Measurements from ENCODE around the gene C19orf12. TPM values are rescaled to one million over a fixed set of nuclear protein-coding genes. Genes with fewer than 3 reads are reported as not detected.
A peak's percentile ranks its signal among the peaks of the same experiment; 100 is the strongest.

C19orf12 gene
- total and polyA plus RNA-seq, 2 of the 13 experiments (the other 11 are each of a cell fraction or from before 2014, with no cell fraction given): 17.7 to 34.4 TPM

DNA sequence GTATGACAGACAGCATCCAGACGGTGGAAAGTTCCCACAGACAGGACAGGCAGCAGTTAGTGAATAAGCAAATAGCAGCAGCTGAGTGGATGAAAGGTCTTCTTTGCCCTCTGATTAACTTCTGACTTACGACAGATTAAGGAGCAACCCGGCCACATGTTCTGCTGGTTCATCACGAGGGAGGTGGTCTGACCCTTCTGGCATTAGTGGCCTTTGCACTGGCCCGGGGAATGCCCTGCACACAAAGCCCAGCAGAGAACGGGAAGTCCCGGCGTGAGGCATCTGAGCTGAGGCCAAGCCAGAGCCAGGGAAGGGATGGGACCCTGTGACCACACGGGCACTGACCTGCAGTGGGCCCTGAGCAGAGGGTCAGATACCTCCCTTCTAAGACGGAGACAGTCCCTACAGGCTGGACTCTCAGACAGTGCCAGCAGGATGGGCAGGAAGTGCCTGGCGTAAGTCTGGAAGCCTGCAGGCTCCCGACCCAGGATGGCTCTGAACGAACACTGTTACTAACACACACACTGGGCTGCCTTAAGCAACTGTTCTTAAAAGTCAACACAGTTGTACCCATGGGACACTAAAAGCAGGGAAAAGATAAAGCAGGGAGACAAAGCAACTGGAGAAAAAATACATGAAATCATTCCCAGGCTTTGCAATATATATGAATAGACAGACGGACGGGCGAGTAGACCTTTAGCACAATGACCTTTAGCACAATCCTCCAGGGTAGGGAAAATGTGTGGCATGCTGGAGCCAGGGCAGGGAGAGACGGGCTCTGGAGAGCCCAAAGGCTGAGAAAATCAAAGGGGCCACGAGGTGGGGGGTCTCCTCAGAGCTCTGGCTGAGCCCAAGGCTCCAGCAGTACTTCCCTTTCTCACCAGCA, 6.3 kb downstream of the C19orf12 start (continued):
- TF ChIP-seq, protein P1, sequence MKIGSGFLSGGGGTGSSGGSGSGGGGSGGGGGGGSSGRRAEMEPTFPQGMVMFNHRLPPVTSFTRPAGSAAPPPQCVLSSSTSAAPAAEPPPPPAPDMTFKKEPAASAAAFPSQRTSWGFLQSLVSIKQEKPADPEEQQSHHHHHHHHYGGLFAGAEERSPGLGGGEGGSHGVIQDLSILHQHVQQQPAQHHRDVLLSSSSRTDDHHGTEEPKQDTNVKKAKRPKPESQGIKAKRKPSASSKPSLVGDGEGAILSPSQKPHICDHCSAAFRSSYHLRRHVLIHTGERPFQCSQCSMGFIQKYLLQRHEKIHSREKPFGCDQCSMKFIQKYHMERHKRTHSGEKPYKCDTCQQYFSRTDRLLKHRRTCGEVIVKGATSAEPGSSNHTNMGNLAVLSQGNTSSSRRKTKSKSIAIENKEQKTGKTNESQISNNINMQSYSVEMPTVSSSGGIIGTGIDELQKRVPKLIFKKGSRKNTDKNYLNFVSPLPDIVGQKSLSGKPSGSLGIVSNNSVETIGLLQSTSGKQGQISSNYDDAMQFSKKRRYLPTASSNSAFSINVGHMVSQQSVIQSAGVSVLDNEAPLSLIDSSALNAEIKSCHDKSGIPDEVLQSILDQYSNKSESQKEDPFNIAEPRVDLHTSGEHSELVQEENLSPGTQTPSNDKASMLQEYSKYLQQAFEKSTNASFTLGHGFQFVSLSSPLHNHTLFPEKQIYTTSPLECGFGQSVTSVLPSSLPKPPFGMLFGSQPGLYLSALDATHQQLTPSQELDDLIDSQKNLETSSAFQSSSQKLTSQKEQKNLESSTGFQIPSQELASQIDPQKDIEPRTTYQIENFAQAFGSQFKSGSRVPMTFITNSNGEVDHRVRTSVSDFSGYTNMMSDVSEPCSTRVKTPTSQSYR (CRISPR knock-in tag; IDR thresholded peaks at IDR 0.05; ENCODE audit: borderline replicate concordance): peak; percentile 56; the same call in 1 of the 2 replicates
- TF ChIP-seq NCOA1 (CRISPR knock-in tag; IDR thresholded peaks at IDR 0.05): no peak
- TF ChIP-seq IKZF4 (CRISPR knock-in tag; IDR thresholded peaks at IDR 0.05; ENCODE audit: borderline replicate concordance, low read depth, not compliant biosample characterization): no peak
- no peak for TF ChIP-seq NAIF1 (CRISPR knock-in tag; IDR thresholded peaks at IDR 0.05; ENCODE audit: borderline replicate concordance)
- peak; percentile 71; the same call in 1 of the 2 replicates for TF ChIP-seq TFAP4 (IDR thresholded peaks at IDR 0.05; ENCODE audit: borderline replicate concordance, low read depth)
- TF ChIP-seq ARID4A (CRISPR knock-in tag; IDR thresholded peaks at IDR 0.05; ENCODE audit: borderline replicate concordance): peak; percentile 71; the same call in 1 of the 2 replicates
- peak; percentile 57 for TF ChIP-seq MED1 (CRISPR knock-in tag; IDR thresholded peaks at IDR 0.05)
- TF ChIP-seq ZNF121 (CRISPR knock-in tag; IDR thresholded peaks at IDR 0.05): no peak
- no peak for TF ChIP-seq NFE2L2 (IDR thresholded peaks at IDR 0.05; ENCODE audit: low read length)
- no peak for TF ChIP-seq TEAD2 (CRISPR knock-in tag; IDR thresholded peaks at IDR 0.05)
- no peak for TF ChIP-seq ZNF598 (CRISPR knock-in tag; IDR thresholded peaks at IDR 0.05; ENCODE audit: borderline replicate concordance)
- TF ChIP-seq MED13 (CRISPR knock-in tag; IDR thresholded peaks at IDR 0.05): no peak
- no peak for TF ChIP-seq HNRNPK (IDR thresholded peaks at IDR 0.05; ENCODE audit: low read depth, low read length, poor library complexity, severe bottlenecking)
- no peak for TF ChIP-seq ZNF616 (CRISPR knock-in tag; IDR thresholded peaks at IDR 0.05; ENCODE audit: low read depth)
- no peak for TF ChIP-seq ZNF225 (CRISPR knock-in tag; IDR thresholded peaks at IDR 0.05)
- no peak for TF ChIP-seq RARG (CRISPR knock-in tag; IDR thresholded peaks at IDR 0.05; ENCODE audit: low read depth)
- TF ChIP-seq, protein P2, sequence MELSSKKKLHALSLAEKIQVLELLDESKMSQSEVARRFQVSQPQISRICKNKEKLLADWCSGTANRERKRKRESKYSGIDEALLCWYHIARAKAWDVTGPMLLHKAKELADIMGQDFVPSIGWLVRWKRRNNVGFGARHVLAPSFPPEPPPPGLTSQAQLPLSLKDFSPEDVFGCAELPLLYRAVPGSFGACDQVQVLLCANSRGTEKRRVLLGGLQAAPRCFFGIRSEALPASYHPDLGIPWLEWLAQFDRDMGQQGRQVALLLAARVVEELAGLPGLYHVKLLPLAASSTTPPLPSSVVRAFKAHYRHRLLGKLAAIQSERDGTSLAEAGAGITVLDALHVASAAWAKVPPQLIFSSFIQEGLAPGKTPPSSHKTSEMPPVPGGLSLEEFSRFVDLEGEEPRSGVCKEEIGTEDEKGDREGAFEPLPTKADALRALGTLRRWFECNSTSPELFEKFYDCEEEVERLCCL (CRISPR knock-in tag; IDR thresholded peaks at IDR 0.05; ENCODE audit: borderline replicate concordance): 0 out of 2 replicates have a peak, but pooled peaks have one; percentile 31
- no peak; the same call in 1 of the 2 replicates for TF ChIP-seq ISX (CRISPR knock-in tag; conservative IDR thresholded peaks at IDR 0.05)
- no peak for TF ChIP-seq CCAR2 (optimal IDR thresholded peaks at IDR 0.05; ENCODE audit: low read depth, low read length)
